ENCODE data around the gene RRN3. TPM values are rescaled to one million over a fixed set of nuclear protein-coding genes. Genes with fewer than 3 reads are reported as not detected.

Gene RRN3
- total RNA-seq, 1 donor from 2014 or later, result 54.5 TPM

GRCh38 chr16:15057681-15058417 is 36.2 kb downstream of the RRN3 start:
- H3K27me3 ChIP-seq (ENCODE audit: control insufficient read depth, insufficient read depth, low read length), result no peaks in the 10 kb centered on the region
- no peak overlapping the region for H3K4me3 ChIP-seq (ENCODE audit: low read depth, low read length)
- H3K36me3 ChIP-seq (ENCODE audit: control insufficient read depth, insufficient read depth, low read length), result peaks cover 10% of the 10 kb centered on the region
- DNase-seq (ENCODE audit: low read depth), result no peak
- FAIRE-seq, result no peak
- TF ChIP-seq CTCF (IDR thresholded peaks at IDR 0.05; ENCODE audit: insufficient read depth, low read length, severe bottlenecking), result no peak

DNA sequence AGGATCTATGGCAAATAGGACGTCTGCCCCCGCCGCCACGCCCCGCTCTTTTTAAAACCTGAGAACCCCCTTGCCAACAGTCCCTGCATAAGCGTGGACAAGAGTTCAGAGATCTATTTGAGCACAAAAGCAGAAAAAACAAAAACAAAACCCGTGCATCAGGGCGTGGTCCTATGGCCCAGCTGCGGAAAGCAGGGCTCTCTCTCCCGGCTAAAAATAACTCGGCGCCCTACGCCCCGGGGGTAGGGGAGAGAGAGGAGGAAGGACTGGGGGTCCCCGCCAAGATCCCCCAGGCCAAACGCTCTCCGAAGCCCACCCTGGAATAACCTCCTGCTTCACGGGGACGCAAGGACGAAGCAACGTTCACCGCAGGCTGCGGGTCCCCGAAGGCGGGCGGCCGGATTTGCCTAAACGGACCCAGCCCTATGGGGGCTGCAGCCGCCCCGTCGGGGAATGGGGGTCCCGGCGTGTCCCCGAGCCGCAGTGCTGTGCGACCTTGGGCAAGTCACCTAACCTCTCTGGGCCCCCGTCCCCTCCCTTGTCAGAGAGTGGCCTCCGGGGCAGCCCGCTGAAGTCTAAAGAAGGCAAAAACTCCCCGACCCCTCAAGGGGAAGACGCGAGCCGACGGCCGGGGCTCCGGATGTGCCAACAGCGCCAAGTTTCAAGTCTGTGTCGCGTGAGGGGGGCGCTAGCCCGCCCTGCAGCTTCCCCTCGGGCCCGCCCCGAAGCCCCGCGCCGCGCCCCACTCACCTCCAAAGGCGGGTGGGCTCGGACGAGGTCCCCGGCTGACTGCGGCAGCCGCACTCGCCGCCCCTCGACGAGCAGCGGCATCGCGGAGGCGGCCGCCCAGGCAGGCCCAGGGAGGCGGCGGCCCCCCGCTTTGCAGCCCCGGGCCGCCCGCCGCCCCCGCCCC is 38.7 kb downstream of the RRN3 start:
- Histone ChIP-seq H3K27me3 (ENCODE audit: control insufficient read depth, insufficient read depth, low read length) (no peaks in the 10 kb centered on the region), H3K36me3 (ENCODE audit: control insufficient read depth, insufficient read depth, low read length) (peaks cover 2% of the 10 kb centered on the region), H3K4me3 (ENCODE audit: low read depth, low read length) (peak overlapping the region; percentile 87)
- no peak for TF ChIP-seq CTCF (IDR thresholded peaks at IDR 0.05; ENCODE audit: insufficient read depth, low read length, severe bottlenecking)
- no peak for DNase-seq (ENCODE audit: low read depth)
- no peak for FAIRE-seq

DNA sequence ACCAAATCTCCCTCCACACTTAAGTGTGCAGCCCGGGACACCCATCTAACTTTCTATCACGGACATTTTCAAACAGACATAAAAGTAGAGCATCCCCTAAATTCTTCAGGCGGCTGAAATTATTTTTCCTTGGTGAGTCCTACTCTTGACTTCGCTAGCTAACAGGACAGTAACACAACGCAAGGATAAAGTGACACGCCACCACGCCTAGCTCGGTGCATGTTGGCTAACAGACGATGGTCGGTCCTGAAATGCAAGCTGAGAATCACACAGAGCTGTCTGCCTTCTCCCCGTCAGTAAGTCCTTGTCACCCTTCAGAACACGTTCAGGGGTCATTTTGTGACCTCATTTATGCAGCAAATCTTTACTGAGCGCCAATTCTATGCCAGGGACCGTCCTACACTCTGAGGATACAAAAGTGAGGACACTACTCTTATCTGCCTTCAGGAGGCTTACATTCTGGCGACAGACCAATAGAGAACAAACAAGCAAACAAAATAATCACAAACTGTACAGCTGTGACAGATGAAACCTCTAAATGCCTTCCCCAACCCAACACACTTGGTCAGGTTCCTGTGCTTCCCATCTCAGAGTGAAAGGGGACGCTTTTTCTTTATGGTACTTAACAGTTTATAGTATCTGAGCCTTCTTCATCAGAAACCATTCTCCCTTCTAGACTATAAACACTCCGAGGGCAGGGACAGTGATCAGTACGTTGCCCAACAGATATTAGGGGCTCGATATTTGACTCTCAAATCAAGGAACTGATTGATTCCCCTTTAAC is 39.5 kb downstream of the RRN3 start:
- no peak for DNase-seq (ENCODE audit: low read depth)
- peaks cover under 1% of the 10 kb centered on the region for H3K36me3 ChIP-seq (ENCODE audit: control insufficient read depth, insufficient read depth, low read length)
- no peak for TF ChIP-seq CTCF (IDR thresholded peaks at IDR 0.05; ENCODE audit: insufficient read depth, low read length, severe bottlenecking)
- no peaks in the 10 kb centered on the region for H3K27me3 ChIP-seq (ENCODE audit: control insufficient read depth, insufficient read depth, low read length)
- H3K4me3 ChIP-seq (ENCODE audit: low read depth, low read length), result peak overlapping the region; percentile 87
- FAIRE-seq, result no peak

- FAIRE-seq (no peak), DNase-seq (ENCODE audit: low read depth) (no peak)
- H3K4me3 ChIP-seq (ENCODE audit: low read depth, low read length), result no peak overlapping the region
- TF ChIP-seq CTCF (IDR thresholded peaks at IDR 0.05; ENCODE audit: insufficient read depth, low read length, severe bottlenecking), result no peak
- H3K36me3 ChIP-seq (ENCODE audit: control insufficient read depth, insufficient read depth, low read length), result no peaks in the 10 kb centered on the region
- no peaks in the 10 kb centered on the region for H3K27me3 ChIP-seq (ENCODE audit: control insufficient read depth, insufficient read depth, low read length)
Observed at GRCh38 chr16:15053904-15054303, 40.2 kb downstream of the RRN3 start.

GRCh38 chr16:15052747-15053476 is 41.2 kb downstream of the RRN3 start:
- Histone ChIP-seq H3K27me3 (ENCODE audit: control insufficient read depth, insufficient read depth, low read length) (no peaks in the 10 kb centered on the region), H3K4me3 (ENCODE audit: low read depth, low read length) (no peak overlapping the region), H3K36me3 (ENCODE audit: control insufficient read depth, insufficient read depth, low read length) (no peaks in the 10 kb centered on the region)
- FAIRE-seq (no peak), DNase-seq (ENCODE audit: low read depth) (peak; percentile 34)
- no peak for TF ChIP-seq CTCF (IDR thresholded peaks at IDR 0.05; ENCODE audit: insufficient read depth, low read length, severe bottlenecking)

Data from bronchial epithelial cell (primary cell).